Uterus (tissue), 2 donors: ENCODE measurements around the gene LYST.

ENCODE experiments used
- POLR2A ChIP-seq, 2 donors: fragments of 450-650 bp; IDR thresholded peaks; one replicate each; pipeline ENCODE4 v1.6.1; 2016; ENCODE audit warnings: antibody characterized with exemption in 2 of 2, mild to moderate bottlenecking in 1 of 2, moderate library complexity in 1 of 2
- TF ChIP-seq, protein P1 (sequence below), 4 experiments: fragments of 200-600 bp in 2 of 4; fragments of 450-650 bp in 2 of 4; sonication (generic) in 2 of 4; IDR thresholded peaks; one replicate each; pipeline ENCODE4 v1.5.1; 2016 to 2019; ENCODE audit warnings: antibody characterized with exemption in 4 of 4, mild to moderate bottlenecking in 2 of 4, moderate library complexity in 1 of 4

DNA sequence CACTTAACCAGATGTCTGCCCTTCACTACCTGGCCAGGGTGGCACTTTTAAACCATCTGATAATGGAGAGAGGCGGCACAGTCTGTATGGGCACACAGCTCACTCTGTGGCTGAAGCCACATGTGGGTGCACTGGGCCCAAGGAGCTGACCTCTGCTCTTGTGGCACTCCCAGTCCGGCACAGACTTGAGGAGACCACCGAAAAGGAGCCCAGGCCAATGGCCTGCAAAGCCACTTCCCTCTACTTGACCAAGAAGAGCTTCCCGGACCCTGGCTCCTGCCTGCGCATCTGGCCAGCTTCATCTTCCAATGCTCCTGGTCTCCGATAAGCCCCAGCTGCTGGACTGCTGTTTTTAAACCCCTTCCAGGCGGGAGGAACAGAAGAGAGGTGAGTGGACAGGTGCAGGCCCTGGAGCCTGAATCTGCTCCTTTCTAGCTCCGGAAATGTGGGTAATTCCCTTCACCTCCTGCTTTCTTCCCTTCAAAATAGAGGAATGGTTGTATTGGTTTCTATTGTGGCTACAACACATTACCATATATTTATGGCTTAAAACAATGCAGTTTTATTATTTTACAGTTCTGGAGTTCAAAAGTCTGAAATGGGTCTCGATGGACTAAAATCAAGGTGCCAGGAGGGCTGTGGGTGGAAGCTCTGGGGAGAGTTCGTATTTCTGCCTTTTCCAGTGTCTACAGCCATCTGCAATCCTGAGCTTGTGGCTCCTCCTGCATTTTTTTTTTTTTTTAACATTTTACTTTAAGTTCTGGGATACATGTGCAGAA is 228.8 kb downstream of the LYST start:
- TF ChIP-seq, protein P1, sequence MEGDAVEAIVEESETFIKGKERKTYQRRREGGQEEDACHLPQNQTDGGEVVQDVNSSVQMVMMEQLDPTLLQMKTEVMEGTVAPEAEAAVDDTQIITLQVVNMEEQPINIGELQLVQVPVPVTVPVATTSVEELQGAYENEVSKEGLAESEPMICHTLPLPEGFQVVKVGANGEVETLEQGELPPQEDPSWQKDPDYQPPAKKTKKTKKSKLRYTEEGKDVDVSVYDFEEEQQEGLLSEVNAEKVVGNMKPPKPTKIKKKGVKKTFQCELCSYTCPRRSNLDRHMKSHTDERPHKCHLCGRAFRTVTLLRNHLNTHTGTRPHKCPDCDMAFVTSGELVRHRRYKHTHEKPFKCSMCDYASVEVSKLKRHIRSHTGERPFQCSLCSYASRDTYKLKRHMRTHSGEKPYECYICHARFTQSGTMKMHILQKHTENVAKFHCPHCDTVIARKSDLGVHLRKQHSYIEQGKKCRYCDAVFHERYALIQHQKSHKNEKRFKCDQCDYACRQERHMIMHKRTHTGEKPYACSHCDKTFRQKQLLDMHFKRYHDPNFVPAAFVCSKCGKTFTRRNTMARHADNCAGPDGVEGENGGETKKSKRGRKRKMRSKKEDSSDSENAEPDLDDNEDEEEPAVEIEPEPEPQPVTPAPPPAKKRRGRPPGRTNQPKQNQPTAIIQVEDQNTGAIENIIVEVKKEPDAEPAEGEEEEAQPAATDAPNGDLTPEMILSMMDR (IDR thresholded peaks at IDR 0.05) = no peak
- TF ChIP-seq POLR2A (IDR thresholded peaks at IDR 0.05) = no peak
